Measurements from ENCODE around the gene RAI2.

DNA sequence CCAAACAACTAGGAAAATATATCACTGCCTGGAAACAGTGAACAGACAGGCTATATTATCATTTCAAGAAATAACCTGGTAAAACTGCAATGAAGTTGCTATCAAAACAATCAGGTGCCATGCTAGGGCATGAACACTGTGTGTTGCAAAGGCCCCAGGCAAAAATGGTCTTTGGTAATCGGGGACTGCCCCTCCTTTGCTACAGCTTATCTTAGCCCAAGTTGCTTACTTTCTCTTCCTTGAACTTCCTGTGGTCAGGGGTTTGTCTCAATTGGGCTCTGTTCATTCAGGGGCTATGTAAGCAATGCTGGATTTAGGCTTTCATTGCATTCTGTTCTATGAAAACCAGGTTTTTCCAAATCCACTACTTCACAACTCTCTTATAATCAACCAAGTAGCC is 93.4 kb downstream of the RAI2 start:
- TF ChIP-seq POLR2AphosphoS5 (IDR thresholded peaks at IDR 0.05) (no peak), POLR2A (IDR thresholded peaks at IDR 0.05) (no peak)
